SKM-1 (cell line): ENCODE data around the gene IQSEC1.
A peak's percentile ranks its signal among the peaks of the same experiment; 100 is the strongest.

Source experiments
- DNase-seq: peaks from one replicate; lab custom pipeline; 2025; ENCODE audit not compliant: unreplicated experiment; lab: John Stamatoyannopoulos, UW

Gene IQSEC1

GRCh38 chr3:13086531-13086981 lies 13.3 kb upstream of the IQSEC1 start:
- DNase-seq, result peak; percentile 32

GRCh38 chr3:13085846-13086179 lies 12.6 kb upstream of the IQSEC1 start:
- DNase-seq, result no peak

- no peak for DNase-seq
Measured at GRCh38 chr3:13085081-13085845, 12.0 kb upstream of the IQSEC1 start.

- DNase-seq, result no peak
Measured at GRCh38 chr3:13083898-13084297, 10.7 kb upstream of the IQSEC1 start.

- DNase-seq, result no peak
Measured at GRCh38 chr3:13083254-13083653, 10.0 kb upstream of the IQSEC1 start.

- no peak for DNase-seq
Measured at GRCh38 chr3:13082677-13083076, 9.4 kb upstream of the IQSEC1 start.

GRCh38 chr3:13081603-13082360 lies 8.6 kb upstream of the IQSEC1 start:
- DNase-seq, result no peak

- DNase-seq, result no peak
Measured at GRCh38 chr3:13080591-13080990, 7.4 kb upstream of the IQSEC1 start.

GRCh38 chr3:13080026-13080425 lies 6.8 kb upstream of the IQSEC1 start:
- DNase-seq, result no peak

GRCh38 chr3:13079510-13079909 lies 6.3 kb upstream of the IQSEC1 start:
- no peak for DNase-seq

- DNase-seq, result no peak
Measured at GRCh38 chr3:13079051-13079450, 5.8 kb upstream of the IQSEC1 start.

GRCh38 chr3:13078163-13078905 lies 5.1 kb upstream of the IQSEC1 start:
- DNase-seq, result no peak

GRCh38 chr3:13077431-13078162 lies 4.4 kb upstream of the IQSEC1 start:
- no peak for DNase-seq

GRCh38 chr3:13075986-13076654 lies 2.9 kb upstream of the IQSEC1 start:
- no peak for DNase-seq

- peak; percentile 60 for DNase-seq
Measured at GRCh38 chr3:13075318-13075717, 2.1 kb upstream of the IQSEC1 start.

GRCh38 chr3:13074006-13074375 lies 762 bp upstream of the IQSEC1 start:
- DNase-seq, result no peak

GRCh38 chr3:13072600-13073325 lies 466 bp downstream of the IQSEC1 start:
- DNase-seq, result no peak

GRCh38 chr3:13072239-13072599 lies 1.0 kb downstream of the IQSEC1 start:
- no peak for DNase-seq

GRCh38 chr3:13071695-13072094 lies 1.5 kb downstream of the IQSEC1 start:
- DNase-seq, result no peak
